Endothelial cell of umbilical vein (primary cell): ENCODE data around the gene ZNF491. TPM values are rescaled to one million over a fixed set of nuclear protein-coding genes. Genes with fewer than 3 reads are reported as not detected.

ENCODE experiments used
- BruUV-seq: library from RNA; stranded (reverse); fragments of 400-500 nt; replicated peaks from 2 replicates; lab custom pipeline; 2021; lab: Mats Ljungman, UMichigan
- CTCF ChIA-PET: fragments of 300-600, 350-600 bp; sonication (Branson Sonifier 250); formaldehyde crosslinking; loops from one replicate; lab custom pipeline; 2021; ENCODE audit warnings: antibody characterized with exemption, inconsistent platforms; lab: Charles Lee
- POLR2A ChIA-PET: fragments of 300-600, 350-600 bp; sonication (Branson Sonifier 250); formaldehyde crosslinking; loops from one replicate; lab custom pipeline; 2021; ENCODE audit warnings: antibody characterized with exemption, inconsistent platforms; lab: Charles Lee
- DNase-seq: peaks from one replicate; pipeline ENCODE4 v3.0.0-alpha.2; 2011; ENCODE audit warnings: low read depth, low spot score
- FAIRE-seq: peaks from 2 replicates; lab custom pipeline; 2011; peaks lifted over from hg19 to GRCh38; lab: Jason Lieb, UNC
- H2AFZ ChIP-seq: 2 replicates; pipeline ENCODE4 v1.6.0; 2012; ENCODE audit warnings: low read depth, low read length, control low read depth, inconsistent platforms
- H3K27ac ChIP-seq: 2 replicates; pipeline ENCODE4 v1.5.1; 2011; ENCODE audit warnings: low read depth, mild to moderate bottlenecking, control low read depth, low read length, moderate library complexity; ENCODE audit not compliant: insufficient read depth
- H3K27me3 ChIP-seq, 2 experiments: 2 replicates each; pipeline versions ENCODE4 v1.6.0 to v1.6.1; 2011; ENCODE audit warnings: low read length in 2 of 2, mixed read lengths in 1 of 2; ENCODE audit not compliant: control insufficient read depth in 2 of 2, insufficient read depth in 2 of 2
- H3K36me3 ChIP-seq, 2 experiments: 2 replicates in 1 of 2; 3 replicates in 1 of 2; pipeline ENCODE4 v1.5.1; 2011; ENCODE audit warnings: low read length in 2 of 2, mild to moderate bottlenecking in 1 of 2, moderate library complexity in 1 of 2; ENCODE audit not compliant: control insufficient read depth in 2 of 2, insufficient read depth in 2 of 2; ENCODE audit errors: extremely low read depth in 1 of 2
- H3K4me1 ChIP-seq: 3 replicates; pipeline ENCODE4 v1.5.1; 2011; ENCODE audit warnings: mild to moderate bottlenecking, low read length; ENCODE audit not compliant: control insufficient read depth, insufficient read depth; ENCODE audit errors: extremely low read depth
- H3K4me2 ChIP-seq: 2 replicates; pipeline ENCODE4 v1.6.1; 2011; ENCODE audit warnings: low read length, control low read depth, mixed read lengths; ENCODE audit not compliant: insufficient read depth
- H3K4me3 ChIP-seq, 3 experiments: fragments of 200-600 bp in 1 of 3; sonication (generic), shearing (Covaris generic) in 1 of 3; replicated peaks in 1 of 3; 2 replicates each; pipeline ENCODE4 v1.5.1; 2011 to 2016; ENCODE audit warnings: control low read depth in 3 of 3, low read length in 3 of 3, mild to moderate bottlenecking in 2 of 3, inconsistent platforms in 1 of 3, low read depth in 1 of 3, moderate library complexity in 1 of 3; ENCODE audit not compliant: insufficient read depth in 1 of 3
- H3K79me2 ChIP-seq: 2 replicates; pipeline ENCODE4 v1.6.0; 2012; ENCODE audit warnings: low read length, inconsistent platforms; ENCODE audit not compliant: control insufficient read depth, insufficient read depth
- H3K9ac ChIP-seq: replicated peaks from 2 replicates; pipeline ENCODE3; 2011; ENCODE audit warnings: low read length, control low read depth; ENCODE audit not compliant: insufficient read depth; ENCODE audit errors: extremely low read depth
- H3K9me1 ChIP-seq: replicated peaks from 3 replicates; pipeline ENCODE4 v1.6.0; 2011; ENCODE audit warnings: mild to moderate bottlenecking, low read length; ENCODE audit not compliant: control insufficient read depth, insufficient read depth; ENCODE audit errors: extremely low read depth
- H3K9me3 ChIP-seq: replicated peaks from 2 replicates; pipeline ENCODE4 v1.5.1; 2012; ENCODE audit warnings: low read length, inconsistent platforms; ENCODE audit not compliant: control insufficient read depth, insufficient read depth
- H4K20me1 ChIP-seq: replicated peaks from 2 replicates; pipeline ENCODE3; 2011; ENCODE audit warnings: mild to moderate bottlenecking, low read length; ENCODE audit not compliant: control insufficient read depth, insufficient read depth; ENCODE audit errors: extremely low read depth
- EZH2 ChIP-seq: IDR thresholded peaks from 2 replicates; pipeline ENCODE4 v1.6.1; 2012; ENCODE audit warnings: borderline replicate concordance, low read depth, mild to moderate bottlenecking, moderate library complexity, low read length, inconsistent platforms; ENCODE audit not compliant: severe bottlenecking
- FOS ChIP-seq: IDR thresholded peaks from 2 replicates; pipeline ENCODE4 v1.6.1; 2011; ENCODE audit warnings: mild to moderate bottlenecking, low read length, moderate library complexity, borderline replicate concordance; ENCODE audit not compliant: insufficient read depth
- GATA2 ChIP-seq: IDR thresholded peaks from 2 replicates; pipeline ENCODE4 v1.7.0; 2011; ENCODE audit warnings: low read depth, mild to moderate bottlenecking, moderate library complexity, mixed read lengths, low read length; ENCODE audit not compliant: insufficient read length, insufficient read depth
- JUN ChIP-seq: IDR thresholded peaks from 2 replicates; pipeline ENCODE4 v1.6.1; 2011; ENCODE audit warnings: borderline replicate concordance, low read depth; ENCODE audit not compliant: insufficient read length, insufficient read depth
- MYC ChIP-seq: IDR thresholded peaks from one replicate; pipeline ENCODE4 v1.6.1; 2011; ENCODE audit warnings: mild to moderate bottlenecking, low read depth, low read length
- POLR2A ChIP-seq: IDR thresholded peaks from 2 replicates; pipeline ENCODE4 v1.6.1; 2012; ENCODE audit warnings: low read depth, mild to moderate bottlenecking, control low read depth, low read length
- POLR2AphosphoS5 ChIP-seq: IDR thresholded peaks from 2 replicates; pipeline ENCODE4 v1.6.1; 2012; ENCODE audit warnings: low read depth, mild to moderate bottlenecking, control low read depth, low read length, moderate library complexity; ENCODE audit not compliant: insufficient read depth
- dilution Hi-C: fragments of 300-500 bp; cut with MboI; formaldehyde crosslinking; loops from one replicate; pipeline ENCODE4 v1.15.0; 2019; ENCODE audit warnings: low sequenced_read_pairs; ENCODE audit not compliant: extremely low pct_ligation_motif_present
- intact Hi-C: fragments of 100-400 bp; cut with micrococcal nuclease; formaldehyde crosslinking; loops from one replicate; pipeline ENCODE4 v1.10.0; 2022
- polyA plus RNA-seq, 4 experiments: library from polyadenylated mRNA; depleted of rRNA in 3 of 4; stranded (reverse) in 3 of 4; unstranded in 1 of 4; fragments of >200 nt; gene quantifications; 2 replicates each; pipeline versions ENCODE4 v1.2.1 to v1.2.3, GENCODE V29; 2011 to 2012; ENCODE audit warnings: missing spikeins in 1 of 4
- total RNA-seq: library from RNA; stranded (reverse); gene quantifications from 2 replicates; pipeline ENCODE4 v1.2.3, GENCODE V29; 2021
- TF ChIP-seq, protein P1 (sequence below): IDR thresholded peaks from 2 replicates; pipeline ENCODE4 v1.6.1; 2011; ENCODE audit not compliant: insufficient read depth, insufficient read length
- TF ChIP-seq, protein P2 (sequence below), 2 donors: IDR thresholded peaks; 1 replicate in 1 of 2; 2 replicates in 1 of 2; pipeline ENCODE4 v1.5.1; 2011; ENCODE audit warnings: low read length in 2 of 2, mild to moderate bottlenecking in 2 of 2, moderate library complexity in 2 of 2, control low read depth in 1 of 2, inconsistent platforms in 1 of 2, low read depth in 1 of 2; ENCODE audit not compliant: insufficient read depth in 1 of 2; ENCODE audit errors: extremely low read depth in 1 of 2

The ZNF491 gene
- total and polyA plus RNA-seq, 2 donors (not counting 3 experiments of a cell fraction or from before 2014, with no cell fraction given), result 0.55 to 1.1 TPM

GRCh38 chr19:11754663-11755062 is 43.7 kb upstream of the ZNF491 start:
- Histone ChIP-seq H3K9me3 (peaks cover 3% of the 10 kb centered on the region), H2AFZ (no peak overlapping the region), H4K20me1 (no peaks in the 10 kb centered on the region), H3K27me3 (no peaks in the 10 kb centered on the region), H3K36me3 (no peaks in the 10 kb centered on the region), H3K27ac (no peak overlapping the region), H3K79me2 (no peaks in the 10 kb centered on the region), H3K9ac (no peak overlapping the region), H3K4me1 (no peaks in the 10 kb centered on the region), H3K4me3 (no peak overlapping the region), H3K4me2 (no peak overlapping the region), H3K9me1 (no peaks in the 10 kb centered on the region)
- CTCF ChIA-PET, result no interaction called here
- no TSS peak for BruUV-seq
- POLR2A ChIA-PET, result no interaction called here
- DNase-seq (no peak), FAIRE-seq (no peak)
- intact Hi-C loops (no loop called here), dilution Hi-C loops (no loop called here)
- TF ChIP-seq GATA2 (no peak), MYC (no peak), JUN (no peak), EZH2 (no peak), POLR2AphosphoS5 (no peak), POLR2A (no peak), FOS (no peak)
- TF ChIP-seq, protein P1, sequence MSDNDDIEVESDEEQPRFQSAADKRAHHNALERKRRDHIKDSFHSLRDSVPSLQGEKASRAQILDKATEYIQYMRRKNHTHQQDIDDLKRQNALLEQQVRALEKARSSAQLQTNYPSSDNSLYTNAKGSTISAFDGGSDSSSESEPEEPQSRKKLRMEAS, result no peak
- TF ChIP-seq, protein P2, sequence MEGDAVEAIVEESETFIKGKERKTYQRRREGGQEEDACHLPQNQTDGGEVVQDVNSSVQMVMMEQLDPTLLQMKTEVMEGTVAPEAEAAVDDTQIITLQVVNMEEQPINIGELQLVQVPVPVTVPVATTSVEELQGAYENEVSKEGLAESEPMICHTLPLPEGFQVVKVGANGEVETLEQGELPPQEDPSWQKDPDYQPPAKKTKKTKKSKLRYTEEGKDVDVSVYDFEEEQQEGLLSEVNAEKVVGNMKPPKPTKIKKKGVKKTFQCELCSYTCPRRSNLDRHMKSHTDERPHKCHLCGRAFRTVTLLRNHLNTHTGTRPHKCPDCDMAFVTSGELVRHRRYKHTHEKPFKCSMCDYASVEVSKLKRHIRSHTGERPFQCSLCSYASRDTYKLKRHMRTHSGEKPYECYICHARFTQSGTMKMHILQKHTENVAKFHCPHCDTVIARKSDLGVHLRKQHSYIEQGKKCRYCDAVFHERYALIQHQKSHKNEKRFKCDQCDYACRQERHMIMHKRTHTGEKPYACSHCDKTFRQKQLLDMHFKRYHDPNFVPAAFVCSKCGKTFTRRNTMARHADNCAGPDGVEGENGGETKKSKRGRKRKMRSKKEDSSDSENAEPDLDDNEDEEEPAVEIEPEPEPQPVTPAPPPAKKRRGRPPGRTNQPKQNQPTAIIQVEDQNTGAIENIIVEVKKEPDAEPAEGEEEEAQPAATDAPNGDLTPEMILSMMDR (IDR thresholded peaks at IDR 0.05; ENCODE audit: extremely low read depth in 1 of 2, insufficient read depth in 1 of 2, low read depth in 1 of 2, low read length in 2 of 2), result no peak
